COLO668 (cell line): ENCODE measurements around the gene MCF2L2.

Experiments
- DNase-seq: peaks from one replicate; lab custom pipeline; 2025; ENCODE audit not compliant: unreplicated experiment; lab: John Stamatoyannopoulos, UW

MCF2L2 gene

GRCh38 chr3:183142199-183142598 lies 286.2 kb downstream of the MCF2L2 start:
- DNase-seq: no peak

GRCh38 chr3:183134844-183135243 lies 293.6 kb downstream of the MCF2L2 start:
- DNase-seq: no peak

GRCh38 chr3:183132409-183132808 lies 296.0 kb downstream of the MCF2L2 start:
- no peak for DNase-seq

GRCh38 chr3:183131735-183132134 lies 296.7 kb downstream of the MCF2L2 start:
- DNase-seq: no peak

GRCh38 chr3:183131186-183131725 lies 297.2 kb downstream of the MCF2L2 start:
- no peak for DNase-seq

GRCh38 chr3:183129243-183129642 lies 299.2 kb downstream of the MCF2L2 start:
- DNase-seq: no peak

GRCh38 chr3:183128709-183129108 lies 299.7 kb downstream of the MCF2L2 start:
- no peak for DNase-seq
